Smooth muscle cell (in vitro differentiated cells): Measurements from ENCODE around the gene AKAP5. TPM values are rescaled to one million over a fixed set of nuclear protein-coding genes. Genes with fewer than 3 reads are reported as not detected.

Source experiments
- DNase-seq: peaks from one replicate; lab custom pipeline; 2025; ENCODE audit not compliant: unreplicated experiment; lab: John Stamatoyannopoulos, UW
- H2AFZ ChIP-seq: fragments of 200-600 bp; sonication (generic); 2 replicates; pipeline ENCODE4 v1.6.0; 2016; ENCODE audit warnings: antibody characterized with exemption, low read depth, mild to moderate bottlenecking
- H3F3A ChIP-seq: fragments of 200-600 bp; sonication (generic); 2 replicates; pipeline ENCODE4 v1.6.0; 2017; ENCODE audit warnings: antibody characterized with exemption, low read depth
- H3K27ac ChIP-seq: fragments of 200-600 bp; sonication (generic); 2 replicates; pipeline ENCODE4 v1.5.1; 2016; ENCODE audit warnings: low read depth, mild to moderate bottlenecking
- H3K27me3 ChIP-seq: fragments of 200-600 bp; sonication (generic); 2 replicates; pipeline ENCODE4 v1.6.1; 2016; ENCODE audit warnings: low read depth, mild to moderate bottlenecking
- H3K36me3 ChIP-seq: fragments of 200-600 bp; sonication (generic); 2 replicates; pipeline ENCODE4 v1.5.1; 2016; ENCODE audit warnings: low read depth
- H3K4me1 ChIP-seq: fragments of 200-600 bp; sonication (generic); 2 replicates; pipeline ENCODE4 v1.5.1; 2016; ENCODE audit warnings: low read depth
- H3K4me2 ChIP-seq: fragments of 200-600 bp; sonication (generic); 2 replicates; pipeline ENCODE4 v1.6.0; 2016; ENCODE audit warnings: mild to moderate bottlenecking
- H3K4me3 ChIP-seq: fragments of 200-600 bp; sonication (generic); 2 replicates; pipeline ENCODE4 v1.5.1; 2016; ENCODE audit warnings: mild to moderate bottlenecking
- H3K79me2 ChIP-seq: fragments of 200-600 bp; sonication (generic); 2 replicates; pipeline ENCODE4 v1.6.0; 2016; ENCODE audit warnings: low read depth, mild to moderate bottlenecking
- H3K9ac ChIP-seq: fragments of 200-600 bp; sonication (generic); 2 replicates; pipeline ENCODE4 v1.6.0; 2016; ENCODE audit warnings: low read depth
- H3K9me3 ChIP-seq: fragments of 200-600 bp; sonication (generic); replicated peaks from 2 replicates; pipeline ENCODE4 v1.5.1; 2016; ENCODE audit warnings: low read depth
- H4K20me1 ChIP-seq: fragments of 200-600 bp; sonication (generic); 2 replicates; pipeline ENCODE4 v1.6.0; 2016; ENCODE audit warnings: low read depth
- WGBS: methylation state at CpG from one replicate; pipeline ENCODE4 v1.1.7; 2016; ENCODE audit warnings: low lambda C conversion rate; 5-methylcytosine and 5-hydroxymethylcytosine counted together
- polyA plus RNA-seq: library from polyadenylated mRNA; unstranded; fragments of >200 nt; fragmentation: Nextera tagmentation; extraction: Ambion mirVana; gene quantifications from 2 replicates; pipeline ENCODE4 v1.2.1, GENCODE V29; 2016
- total RNA-seq: library from RNA; depleted of rRNA; stranded (reverse); fragments of >200 nt; gene quantifications from 2 replicates; pipeline ENCODE4 v1.2.3, GENCODE V29; 2014
- TF ChIP-seq, protein P1 (sequence below): fragments of 200-600 bp; sonication (generic); IDR thresholded peaks from 2 replicates; pipeline ENCODE4 v1.5.1; 2017; ENCODE audit warnings: borderline replicate concordance, mild to moderate bottlenecking, antibody characterized with exemption; ENCODE audit not compliant: insufficient read depth, poor library complexity, severe bottlenecking

The AKAP5 gene
- total and polyA plus RNA-seq, 2 experiments from 2014 or later: 0.94 to 4.4 TPM

DNA sequence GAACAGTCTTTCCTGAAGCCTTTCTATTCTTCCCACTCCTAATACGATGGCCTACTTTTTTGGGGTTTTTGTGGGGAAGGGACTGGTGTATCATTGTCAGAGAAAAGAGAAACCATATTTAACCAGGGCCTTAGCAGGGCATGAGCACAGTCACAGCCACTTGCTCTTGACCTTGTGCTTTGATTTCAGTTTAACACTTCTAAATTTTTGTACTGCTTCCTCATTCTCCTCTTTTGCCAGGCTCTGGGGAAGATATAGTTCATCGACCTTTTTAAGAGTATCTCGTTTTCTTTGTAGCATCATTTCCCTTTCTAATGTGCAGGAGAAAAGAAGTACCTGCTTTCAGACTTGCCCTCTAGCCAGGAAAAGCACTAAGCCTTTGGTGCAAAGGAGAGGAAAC, 41.4 kb downstream of the AKAP5 start:
- Histone ChIP-seq H3K36me3 (no peaks in the 10 kb centered on the region), H3K4me2 (peak overlapping the region; percentile 85), H3K9me3 (no peaks in the 10 kb centered on the region), H3K27ac (peak overlapping the region; percentile 100), H2AFZ (no peak overlapping the region), H3K27me3 (no peaks in the 10 kb centered on the region), H3K4me1 (peaks cover 40% of the 10 kb centered on the region), H3K9ac (peak overlapping the region; percentile 99), H4K20me1 (peaks cover 66% of the 10 kb centered on the region), H3K4me3 (peak overlapping the region; percentile 95), H3F3A (peaks cover 18% of the 10 kb centered on the region), H3K79me2 (peaks cover 70% of the 10 kb centered on the region)
- WGBS: 69% methylated on average over 3 of the region's 3 CpGs
- TF ChIP-seq, protein P1, sequence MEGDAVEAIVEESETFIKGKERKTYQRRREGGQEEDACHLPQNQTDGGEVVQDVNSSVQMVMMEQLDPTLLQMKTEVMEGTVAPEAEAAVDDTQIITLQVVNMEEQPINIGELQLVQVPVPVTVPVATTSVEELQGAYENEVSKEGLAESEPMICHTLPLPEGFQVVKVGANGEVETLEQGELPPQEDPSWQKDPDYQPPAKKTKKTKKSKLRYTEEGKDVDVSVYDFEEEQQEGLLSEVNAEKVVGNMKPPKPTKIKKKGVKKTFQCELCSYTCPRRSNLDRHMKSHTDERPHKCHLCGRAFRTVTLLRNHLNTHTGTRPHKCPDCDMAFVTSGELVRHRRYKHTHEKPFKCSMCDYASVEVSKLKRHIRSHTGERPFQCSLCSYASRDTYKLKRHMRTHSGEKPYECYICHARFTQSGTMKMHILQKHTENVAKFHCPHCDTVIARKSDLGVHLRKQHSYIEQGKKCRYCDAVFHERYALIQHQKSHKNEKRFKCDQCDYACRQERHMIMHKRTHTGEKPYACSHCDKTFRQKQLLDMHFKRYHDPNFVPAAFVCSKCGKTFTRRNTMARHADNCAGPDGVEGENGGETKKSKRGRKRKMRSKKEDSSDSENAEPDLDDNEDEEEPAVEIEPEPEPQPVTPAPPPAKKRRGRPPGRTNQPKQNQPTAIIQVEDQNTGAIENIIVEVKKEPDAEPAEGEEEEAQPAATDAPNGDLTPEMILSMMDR: no peak
- DNase-seq: no peak

DNA sequence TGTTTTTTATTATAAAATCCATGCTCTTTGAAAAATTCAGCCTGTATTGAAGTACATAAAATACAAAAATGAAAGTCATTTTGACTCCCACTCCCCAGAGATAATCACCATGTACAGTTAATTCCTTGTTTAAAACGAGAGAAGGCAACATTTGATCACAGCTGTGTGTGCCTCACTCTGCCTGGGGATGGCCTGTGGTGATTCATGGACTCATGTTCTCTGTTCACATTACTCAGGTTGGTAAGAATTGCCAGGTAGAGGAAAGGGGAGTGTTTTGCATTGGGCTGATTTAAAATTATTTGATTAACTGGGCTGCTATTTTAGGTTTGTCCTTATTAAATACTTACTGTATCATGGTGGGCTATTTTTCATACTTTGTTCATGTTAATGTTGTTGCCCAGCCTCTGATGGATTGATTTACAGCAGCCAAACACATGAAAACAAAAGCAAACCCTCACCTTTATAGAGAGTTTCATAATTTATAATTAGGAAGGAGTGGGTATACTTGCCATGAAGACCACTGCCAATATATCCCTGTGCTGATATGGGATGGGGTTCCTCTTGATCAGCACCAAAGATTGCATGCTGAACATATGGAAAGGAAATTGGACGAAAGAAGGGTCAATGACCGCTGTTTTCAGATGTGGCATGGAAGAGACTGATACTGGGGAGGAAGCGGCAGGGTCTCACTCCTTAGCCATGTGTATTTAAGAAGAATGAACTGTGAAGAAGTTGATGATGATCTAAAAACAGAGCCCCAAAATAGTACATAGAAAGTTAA, 42.3 kb downstream of the AKAP5 start:
- TF ChIP-seq, protein P1: no peak
- H4K20me1 ChIP-seq: peaks cover 74% of the 10 kb centered on the region
- no peak overlapping the region for H2AFZ ChIP-seq
- peak overlapping the region; percentile 100 for H3K27ac ChIP-seq
- H3F3A ChIP-seq: peaks cover 15% of the 10 kb centered on the region
- peak overlapping the region; percentile 99 for H3K9ac ChIP-seq
- no peak for DNase-seq
- peaks cover 79% of the 10 kb centered on the region for H3K79me2 ChIP-seq
- peak overlapping the region; percentile 95 for H3K4me3 ChIP-seq
- WGBS: 71% methylated on average over 4 of the region's 4 CpGs
- H3K27me3 ChIP-seq: no peaks in the 10 kb centered on the region
- no peaks in the 10 kb centered on the region for H3K36me3 ChIP-seq
- H3K9me3 ChIP-seq: no peaks in the 10 kb centered on the region
- peaks cover 32% of the 10 kb centered on the region for H3K4me1 ChIP-seq
- H3K4me2 ChIP-seq: peak overlapping the region; percentile 85

DNA sequence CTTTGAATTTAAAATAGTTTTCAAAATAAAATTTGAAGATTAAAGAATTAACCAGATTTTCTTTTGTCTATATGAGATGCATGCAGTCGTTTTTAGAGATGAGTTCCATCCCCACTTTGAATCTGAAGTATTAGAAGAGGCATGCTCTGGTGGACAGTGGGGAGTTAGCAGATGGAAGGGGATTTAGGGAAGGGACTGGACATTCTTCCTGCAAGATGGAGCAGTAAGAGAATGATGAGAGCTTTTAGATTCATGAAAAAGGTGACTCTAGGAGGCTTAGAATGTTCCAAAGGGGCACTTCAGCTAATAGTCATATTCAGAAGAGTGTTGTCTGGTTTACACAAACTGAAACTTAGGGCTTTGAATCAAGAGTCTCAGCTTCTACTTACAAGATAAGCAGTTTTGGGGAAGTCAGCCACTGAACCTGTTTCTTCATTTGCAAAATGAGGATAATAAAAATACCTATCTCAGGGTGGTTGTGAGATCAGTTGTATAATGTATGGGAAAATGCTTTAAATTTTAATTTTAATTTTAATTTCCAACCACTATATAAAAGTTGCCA, 43.0 kb downstream of the AKAP5 start:
- Histone ChIP-seq H3K4me3 (peak overlapping the region; percentile 95), H3K9ac (no peak overlapping the region), H3K79me2 (peaks cover 86% of the 10 kb centered on the region), H3K27me3 (no peaks in the 10 kb centered on the region), H2AFZ (no peak overlapping the region), H3K9me3 (no peaks in the 10 kb centered on the region), H3K36me3 (no peaks in the 10 kb centered on the region), H3K4me1 (peaks cover 29% of the 10 kb centered on the region), H3K27ac (peak overlapping the region; percentile 100), H4K20me1 (peaks cover 81% of the 10 kb centered on the region), H3F3A (peaks cover 9% of the 10 kb centered on the region), H3K4me2 (peak overlapping the region; percentile 85)
- TF ChIP-seq, protein P1: no peak
- no peak for DNase-seq
- WGBS: 42% methylated on average over 1 of the region's 1 CpG
